GM21390 (cell line): ENCODE data around the gene FADD.

ENCODE experiments used
- ATAC-seq: cut with Tn5 transposase; IDR thresholded peaks from one replicate; pipeline ENCODE4 v1.9.1; 2021; ENCODE audit not compliant: unreplicated experiment

Gene FADD

DNA sequence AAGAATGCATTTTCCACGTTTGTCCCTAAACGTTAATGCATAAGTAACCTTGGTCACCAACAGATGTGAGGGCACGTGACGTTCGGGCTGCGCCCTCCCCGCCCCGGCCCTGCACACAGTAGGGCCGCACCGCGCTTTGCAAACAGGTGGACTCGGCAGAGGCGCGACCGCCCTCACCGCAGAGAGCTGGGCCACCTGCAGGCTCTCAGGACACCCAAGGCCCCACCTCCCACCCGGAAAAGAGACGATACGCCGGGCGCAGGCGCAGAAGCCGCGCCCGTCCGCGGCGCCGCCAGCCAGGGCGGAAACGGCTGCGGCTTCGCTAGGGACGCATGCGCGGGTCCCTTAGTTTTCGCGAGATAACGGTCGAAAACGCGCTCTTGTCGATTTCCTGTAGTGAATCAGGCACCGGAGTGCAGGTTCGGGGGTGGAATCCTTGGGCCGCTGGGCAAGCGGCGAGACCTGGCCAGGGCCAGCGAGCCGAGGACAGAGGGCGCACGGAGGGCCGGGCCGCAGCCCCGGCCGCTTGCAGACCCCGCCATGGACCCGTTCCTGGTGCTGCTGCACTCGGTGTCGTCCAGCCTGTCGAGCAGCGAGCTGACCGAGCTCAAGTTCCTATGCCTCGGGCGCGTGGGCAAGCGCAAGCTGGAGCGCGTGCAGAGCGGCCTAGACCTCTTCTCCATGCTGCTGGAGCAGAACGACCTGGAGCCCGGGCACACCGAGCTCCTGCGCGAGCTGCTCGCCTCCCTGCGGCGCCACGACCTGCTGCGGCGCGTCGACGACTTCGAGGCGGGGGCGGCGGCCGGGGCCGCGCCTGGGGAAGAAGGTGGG, at the start of gene FADD:
FADD (plus strand) TSS at position 377 of the 831 bp plus-strand sequence; CDS start at position 541, 164 bp downstream.
- ATAC-seq, result peak; percentile 80

DNA sequence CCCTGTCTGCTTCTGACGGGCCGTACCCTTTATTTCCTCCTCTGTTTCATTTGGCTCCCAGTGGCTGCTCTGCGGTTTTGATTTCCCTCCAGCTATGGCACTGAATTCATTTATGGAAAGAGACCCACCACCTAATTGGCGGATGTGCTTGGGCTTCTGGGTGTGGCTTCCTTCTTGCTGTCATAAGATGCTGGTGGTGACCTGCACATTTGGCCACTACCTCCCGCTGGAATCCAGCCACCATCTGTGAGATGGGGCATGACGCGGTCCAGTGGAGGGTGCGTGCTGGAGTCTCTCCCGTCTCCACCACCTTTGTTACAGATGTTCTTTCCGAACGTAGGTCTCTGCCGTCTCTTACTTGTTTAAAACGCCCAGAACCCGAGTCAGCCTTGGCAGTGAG, 47.7 kb upstream of the FADD start:
- no peak for ATAC-seq

- no peak for ATAC-seq
These were observed 46.6 kb upstream of the FADD start for GRCh38 chr11:70156291-70157037.

DNA sequence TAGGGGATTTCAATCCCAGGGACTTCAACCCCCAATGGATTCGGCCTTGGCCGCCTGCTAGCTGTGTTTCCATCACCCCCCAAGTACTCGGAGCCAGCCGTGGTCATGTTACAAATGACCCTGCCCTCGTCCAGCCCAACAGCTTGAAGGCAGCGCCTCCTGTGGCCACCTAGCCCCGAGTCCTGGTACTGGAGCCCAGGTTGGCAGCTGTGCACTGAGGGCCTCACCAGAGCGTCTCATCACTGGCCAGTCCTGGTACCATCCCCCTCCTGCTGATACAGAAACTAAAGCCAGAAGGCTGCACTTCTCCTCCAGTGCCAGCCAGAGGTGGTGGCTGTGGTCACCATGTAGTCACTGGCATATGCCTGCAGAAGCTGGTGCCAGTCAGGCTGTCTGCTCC, 44.9 kb upstream of the FADD start:
- no peak for ATAC-seq

DNA sequence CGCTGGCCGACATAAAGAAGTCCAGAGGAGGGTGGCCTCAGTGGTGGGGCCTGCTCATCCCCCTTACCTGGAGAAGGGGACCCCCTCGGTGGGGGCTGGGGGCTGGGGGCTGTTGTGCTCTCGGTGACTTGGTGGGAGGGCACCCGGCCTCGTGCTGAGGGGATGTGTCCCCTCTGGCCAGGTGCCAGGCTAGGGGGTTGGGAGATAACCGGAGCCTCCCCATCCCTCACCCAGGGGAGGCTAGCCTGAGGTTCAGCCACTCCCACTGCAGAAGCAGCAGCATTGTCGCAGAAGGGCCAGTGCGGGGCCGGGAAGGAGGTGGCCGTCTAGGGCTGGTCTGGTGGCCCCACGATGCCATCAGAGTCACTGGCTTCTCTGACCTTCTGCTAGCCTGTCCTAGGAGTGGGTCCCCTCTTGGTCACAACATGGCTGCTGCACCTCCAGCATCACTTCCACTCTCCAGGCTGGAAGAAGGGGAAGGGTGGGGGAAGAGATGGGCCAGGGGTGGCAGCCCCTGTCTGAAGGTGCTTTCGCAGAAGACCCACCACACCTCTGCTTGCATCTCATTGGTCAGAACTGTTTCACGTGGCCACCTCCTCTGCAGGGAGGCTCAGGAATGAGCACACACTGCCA, 44.2 kb upstream of the FADD start:
- ATAC-seq, result no peak

DNA sequence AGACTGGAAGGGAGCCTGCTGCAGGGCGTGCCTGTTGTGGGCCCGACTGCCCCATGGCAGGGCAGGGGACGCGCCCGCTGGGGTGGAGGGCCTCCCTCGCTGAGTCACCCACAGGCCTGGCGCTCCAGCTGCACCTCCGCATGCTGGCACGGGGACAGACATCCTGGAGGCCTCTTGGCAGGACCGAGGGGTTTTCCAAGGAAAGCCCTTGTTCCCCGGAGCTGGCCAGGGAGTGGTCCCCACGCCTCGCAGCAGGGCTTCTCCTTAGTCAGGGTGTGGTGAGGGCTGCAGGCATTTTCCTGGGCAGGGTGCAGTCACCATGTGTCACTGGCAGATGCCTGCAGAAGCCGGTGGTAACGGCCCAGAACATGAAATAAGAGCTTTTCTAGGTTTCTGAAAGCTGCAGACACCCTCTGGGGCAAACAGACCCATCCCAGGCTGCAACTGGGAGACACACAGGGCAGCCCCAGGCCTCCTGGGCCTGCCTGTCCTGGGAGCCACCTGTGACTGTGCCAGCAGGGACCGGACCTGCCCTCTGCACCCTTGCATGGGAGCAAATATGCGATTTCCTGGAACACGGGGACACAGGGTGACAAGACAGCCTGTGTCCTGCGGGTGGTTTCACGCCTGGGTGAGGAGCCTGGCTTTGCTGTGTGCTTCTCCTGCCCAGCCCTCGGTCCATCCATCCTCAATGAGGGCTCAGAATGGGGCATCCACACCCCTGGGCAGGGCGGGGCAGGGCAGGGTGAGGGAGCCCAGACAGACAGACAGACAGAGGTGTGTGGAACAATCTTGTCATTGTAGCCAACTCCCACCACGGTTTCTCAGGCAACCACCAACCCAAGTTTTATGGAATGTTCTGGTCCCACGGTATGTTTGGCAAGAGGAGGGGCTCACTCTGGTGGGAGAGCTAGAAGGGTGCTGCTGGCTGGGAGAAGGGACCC, 43.2 kb upstream of the FADD start:
- ATAC-seq, result no peak

DNA sequence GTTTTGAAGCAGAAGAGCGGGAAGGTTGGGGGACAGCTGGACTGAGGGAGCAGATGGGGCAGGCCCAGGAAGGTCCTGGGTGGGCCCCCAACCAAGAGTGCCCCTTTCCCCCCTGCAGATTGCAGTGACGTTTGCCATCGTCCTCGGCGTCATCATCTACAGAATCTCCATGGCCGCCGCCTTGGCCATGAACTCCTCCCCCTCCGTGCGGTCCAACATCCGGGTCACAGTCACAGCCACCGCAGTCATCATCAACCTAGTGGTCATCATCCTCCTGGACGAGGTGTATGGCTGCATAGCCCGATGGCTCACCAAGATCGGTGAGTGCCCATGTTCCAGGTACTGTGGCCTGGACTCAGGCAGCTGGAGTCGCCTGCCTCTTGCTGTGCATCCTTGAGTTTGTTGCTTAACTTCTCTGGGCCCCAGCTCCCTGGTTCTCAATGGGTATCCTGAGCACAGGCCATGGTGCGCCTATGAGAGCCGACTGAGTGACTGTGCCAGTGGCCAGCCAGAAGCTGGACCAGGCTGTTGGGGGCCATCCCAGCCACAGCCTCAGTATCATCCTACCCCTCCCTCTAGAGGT, 42.0 kb upstream of the FADD start:
- ATAC-seq, result no peak

- no peak for ATAC-seq
These were observed 38.4 kb upstream of the FADD start for GRCh38 chr11:70164705-70165104.

- no peak for ATAC-seq
These were observed 36.0 kb upstream of the FADD start for GRCh38 chr11:70167120-70167519.

GRCh38 chr11:70167723-70168404, 35.2 kb upstream of the FADD start:
- no peak for ATAC-seq

GRCh38 chr11:70168405-70168754, 34.7 kb upstream of the FADD start:
- ATAC-seq, result no peak

DNA sequence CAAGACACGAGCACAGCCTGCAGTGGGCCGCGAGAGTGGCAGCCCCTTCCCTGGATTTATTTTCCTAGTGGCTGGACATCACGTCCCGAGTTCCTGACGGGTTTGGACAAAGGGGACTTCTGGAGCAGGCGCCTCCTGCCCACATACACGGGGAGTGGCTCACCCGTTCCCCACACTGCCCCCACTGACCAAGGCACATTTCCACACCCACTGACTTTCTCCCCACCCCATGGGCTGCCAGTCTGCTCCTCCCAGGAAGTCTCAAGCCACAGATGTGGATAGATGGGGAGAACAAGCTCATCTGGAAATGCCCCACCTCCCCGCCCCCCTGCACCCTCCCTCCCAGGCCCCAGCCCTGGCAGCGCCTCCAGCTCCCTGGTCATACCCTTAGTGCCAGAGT, 34.0 kb upstream of the FADD start:
- ATAC-seq, result no peak

- no peak for ATAC-seq
These were observed 33.5 kb upstream of the FADD start for GRCh38 chr11:70169632-70170031.

DNA sequence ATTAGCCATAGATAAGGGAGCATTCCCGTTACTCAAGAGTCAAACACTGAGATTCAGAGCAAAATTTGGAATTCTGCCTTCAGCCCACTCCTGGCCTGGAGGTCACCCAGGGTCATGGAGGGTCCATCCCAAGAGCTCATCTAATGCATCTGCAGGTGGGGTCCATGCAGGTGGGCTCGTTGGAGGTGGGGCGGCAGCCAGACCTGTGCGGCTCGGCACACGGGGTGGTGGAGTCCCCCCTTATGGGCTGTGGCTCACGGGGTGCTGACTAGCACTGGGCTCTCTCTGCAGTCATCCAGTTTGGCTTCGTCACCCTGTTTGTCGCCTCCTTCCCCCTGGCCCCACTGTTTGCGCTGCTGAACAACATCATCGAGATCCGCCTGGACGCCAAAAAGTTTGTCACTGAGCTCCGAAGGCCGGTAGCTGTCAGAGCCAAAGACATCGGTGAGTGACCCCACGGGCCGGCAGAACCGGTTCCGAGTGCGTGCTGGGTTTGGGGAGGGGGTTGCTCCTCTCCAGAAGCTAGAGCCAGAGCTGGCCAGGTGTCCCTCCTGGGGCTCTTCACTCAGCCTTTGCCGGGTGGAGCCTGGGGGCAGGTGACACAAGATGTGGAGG, 32.4 kb upstream of the FADD start:
- no peak for ATAC-seq

GRCh38 chr11:70173018-70173417, 30.1 kb upstream of the FADD start:
- no peak for ATAC-seq

DNA sequence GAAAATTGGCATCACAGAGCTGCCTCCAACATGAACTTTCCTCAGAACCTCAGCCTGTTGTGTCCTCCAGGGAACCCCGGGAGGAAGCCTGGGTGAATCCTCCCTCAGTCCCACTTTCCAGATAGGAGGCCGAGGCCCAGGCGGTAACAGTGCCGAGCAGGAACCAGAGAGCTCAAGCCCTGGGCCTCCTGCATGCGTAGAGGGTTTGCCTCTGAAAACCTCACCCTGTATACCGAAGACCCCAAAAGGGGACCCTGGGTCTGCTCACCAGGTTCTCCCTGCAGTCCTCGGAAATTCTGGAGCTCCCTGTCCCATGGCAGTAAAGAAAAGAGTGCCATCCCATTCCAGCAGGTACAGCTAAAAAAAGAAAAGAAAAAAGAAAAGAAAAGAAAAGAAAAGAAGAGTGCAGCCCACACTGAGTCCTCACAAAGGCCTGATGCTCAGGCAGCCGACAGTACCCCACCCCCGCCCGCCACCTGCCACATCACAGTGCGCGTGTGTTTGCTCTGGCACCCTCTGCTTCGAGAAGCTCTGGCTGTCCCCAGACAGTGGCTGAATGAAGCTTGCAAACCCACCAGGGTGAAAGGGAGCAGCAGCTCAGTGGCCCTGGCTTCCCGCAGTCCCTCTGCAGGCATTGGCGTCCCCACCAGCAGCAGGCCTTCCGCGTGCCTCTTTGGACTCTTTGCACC, 28.4 kb upstream of the FADD start:
- no peak for ATAC-seq

GRCh38 chr11:70175236-70175698, 27.8 kb upstream of the FADD start:
- no peak for ATAC-seq

DNA sequence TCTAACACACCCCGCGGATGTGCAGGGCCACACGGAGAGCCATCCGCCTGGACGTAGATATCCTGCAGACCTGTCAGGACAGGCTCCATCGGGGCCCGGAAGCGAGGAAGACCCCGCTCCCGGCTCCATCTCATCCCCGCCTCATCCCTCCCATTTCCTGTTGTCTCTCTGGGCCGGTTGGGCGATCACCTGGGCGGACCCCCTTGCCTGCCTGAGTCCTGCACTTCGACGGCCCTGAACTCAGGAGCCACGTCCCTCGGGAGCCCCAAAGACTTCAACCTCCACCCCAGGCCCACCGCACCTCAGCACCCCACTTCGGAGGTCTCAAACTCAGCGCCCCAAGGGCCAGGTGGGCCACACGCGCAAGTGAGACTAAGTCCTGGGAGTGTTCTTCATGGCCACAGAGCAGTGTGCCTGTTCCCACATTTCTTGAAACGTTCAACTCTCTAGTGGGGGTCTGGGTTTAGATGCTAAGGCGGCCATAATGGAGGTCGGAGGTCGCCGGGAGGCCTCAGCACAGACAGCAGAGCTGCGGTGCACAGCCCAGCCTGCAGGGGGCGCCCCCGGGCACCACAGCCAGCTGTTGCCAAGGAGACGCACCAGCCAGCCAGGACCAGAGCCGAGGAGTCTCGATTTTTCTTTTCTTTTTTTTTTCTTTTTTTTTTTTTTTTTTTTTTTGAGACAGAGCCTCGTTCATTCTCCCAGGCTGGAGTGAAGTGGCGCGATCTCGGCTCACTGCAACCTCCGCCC, 26.0 kb upstream of the FADD start:
- no peak for ATAC-seq
